GM06990 (cell line): ENCODE results near the gene SRRM3.
"Not testable (repeated sequence)": the region's sequence is repeated elsewhere in the genome, so short reads cannot be mapped to it uniquely, and the experiment has no call there.

Experiments used
- DNase-seq: peaks from one replicate; pipeline ENCODE4 v3.0.0-alpha.2; 2011; ENCODE audit not compliant: insufficient read length; ENCODE audit errors: extremely low read depth
- H3K27me3 ChIP-seq: replicated peaks from 2 replicates; pipeline ENCODE4 v1.6.0; 2011; ENCODE audit warnings: low read length; ENCODE audit not compliant: control insufficient read depth, insufficient read depth
- H3K36me3 ChIP-seq: 2 replicates; pipeline ENCODE4 v1.5.1; 2011; ENCODE audit warnings: low read length; ENCODE audit not compliant: control insufficient read depth, insufficient read depth
- H3K4me3 ChIP-seq: replicated peaks from 2 replicates; pipeline ENCODE4 v1.5.1; 2011; ENCODE audit warnings: low read depth, mild to moderate bottlenecking, control low read depth, low read length
- CTCF ChIP-seq: IDR thresholded peaks from 2 replicates; pipeline ENCODE4 v1.5.1; 2011; ENCODE audit warnings: low read length, control low read depth, mild to moderate bottlenecking, inconsistent platforms; ENCODE audit not compliant: insufficient read depth, poor library complexity, severe bottlenecking

The SRRM3 gene

GRCh38 chr7:76333511-76334101 is 131.9 kb downstream of the SRRM3 start:
- no peak for TF ChIP-seq CTCF
- no peak for DNase-seq
- H3K36me3 ChIP-seq: peaks cover 16% of the 10 kb centered on the region
- H3K27me3 ChIP-seq: no peaks in the 10 kb centered on the region
- H3K4me3 ChIP-seq: no peak overlapping the region

GRCh38 chr7:76334320-76334967 is 132.7 kb downstream of the SRRM3 start:
- no peak for TF ChIP-seq CTCF
- no peaks in the 10 kb centered on the region for H3K27me3 ChIP-seq
- no peak overlapping the region for H3K4me3 ChIP-seq
- no peak for DNase-seq
- peaks cover 10% of the 10 kb centered on the region for H3K36me3 ChIP-seq

GRCh38 chr7:76335417-76335816 is 133.7 kb downstream of the SRRM3 start:
- not testable (repeated sequence) for H3K4me3 ChIP-seq, DNase-seq, H3K36me3 ChIP-seq

GRCh38 chr7:76336094-76336493 is 134.4 kb downstream of the SRRM3 start:
- TF ChIP-seq CTCF: no peak

More at GRCh38 chr7:76335417-76335816, 133.7 kb downstream of the SRRM3 start:
- not testable (repeated sequence) for H3K27me3 ChIP-seq

More at GRCh38 chr7:76336094-76336493, 134.4 kb downstream of the SRRM3 start:
- Histone ChIP-seq H3K36me3 (peaks cover 2% of the 10 kb centered on the region), H3K4me3 (no peak overlapping the region), H3K27me3 (no peaks in the 10 kb centered on the region)
- DNase-seq: no peak
